Cardiac muscle cell (in vitro differentiated cells and primary cell): ENCODE measurements around the gene SRSF4. TPM values are rescaled to one million over a fixed set of nuclear protein-coding genes. Genes with fewer than 3 reads are reported as not detected.
A peak's percentile ranks its signal among the peaks of the same experiment; 100 is the strongest.

Experiments used
- DNase-seq, 2 donors: peaks; one replicate each; pipeline versions ENCODE4 v3.0.0 to v3.0.0-alpha.2; 2010 to 2017; ENCODE audit warnings: low read depth in 1 of 2, low spot score in 1 of 2
- H3K27ac ChIP-seq: fragments of 200-600 bp; sonication (generic); 2 replicates; pipeline ENCODE4 v1.5.1; 2016
- H3K27me3 ChIP-seq: fragments of 200-600 bp; sonication (generic); 2 replicates; pipeline ENCODE4 v1.6.0; 2016; ENCODE audit warnings: control low read depth
- H3K36me3 ChIP-seq: fragments of 200-600 bp; sonication (generic); 2 replicates; pipeline ENCODE4 v1.5.1; 2016; ENCODE audit warnings: control low read depth
- H3K4me1 ChIP-seq: fragments of 200-600 bp; sonication (generic); 2 replicates; pipeline ENCODE4 v1.8.1; 2017; ENCODE audit warnings: low read depth, mild to moderate bottlenecking, mixed run types
- H3K4me3 ChIP-seq: fragments of 200-600 bp; sonication (generic); 2 replicates; pipeline ENCODE4 v1.5.1; 2016; ENCODE audit warnings: mild to moderate bottlenecking
- H3K9me3 ChIP-seq: fragments of 200-600 bp; sonication (generic); 2 replicates; pipeline ENCODE4 v1.5.1; 2017; ENCODE audit warnings: low read depth, mild to moderate bottlenecking, control low read depth
- CTCF ChIP-seq: IDR thresholded peaks from 2 replicates; pipeline ENCODE4 v1.5.1; 2012; ENCODE audit warnings: low read depth, mild to moderate bottlenecking, low read length
- polyA plus RNA-seq: library from polyadenylated mRNA; unstranded; fragments of >200 nt; fragmentation: Nextera tagmentation; extraction: Ambion mirVana; gene quantifications from 2 replicates; pipeline ENCODE4 v1.2.1, GENCODE V29; 2016
- total RNA-seq: library from RNA; depleted of rRNA; stranded (reverse); fragments of >200 nt; gene quantifications from 2 replicates; pipeline ENCODE4 v1.2.3, GENCODE V29; 2016

SRSF4 gene
- total and polyA plus RNA-seq, 2 experiments from 2014 or later = 72.3 to 92.6 TPM

GRCh38 chr1:29120947-29121485 lies 60.7 kb downstream of the SRSF4 start:
- DNase-seq = peak; percentile 52 to 65
- Histone ChIP-seq H3K27me3 (peaks cover 18% of the 10 kb centered on the region), H3K9me3 (no peaks in the 10 kb centered on the region), H3K36me3 (no peaks in the 10 kb centered on the region), H3K4me1 (peaks cover 3% of the 10 kb centered on the region), H3K4me3 (no peak overlapping the region), H3K27ac (no peak overlapping the region)
- peak; percentile 66 for TF ChIP-seq CTCF

- Histone ChIP-seq H3K4me1 (peaks cover 3% of the 10 kb centered on the region), H3K4me3 (no peak overlapping the region), H3K27ac (no peak overlapping the region), H3K27me3 (peaks cover 18% of the 10 kb centered on the region), H3K36me3 (no peaks in the 10 kb centered on the region), H3K9me3 (no peaks in the 10 kb centered on the region)
- DNase-seq = no peak
- TF ChIP-seq CTCF = no peak
Measured at GRCh38 chr1:29120367-29120766, 61.3 kb downstream of the SRSF4 start.

GRCh38 chr1:29119121-29119929 lies 62.4 kb downstream of the SRSF4 start:
- Histone ChIP-seq H3K4me3 (no peak overlapping the region), H3K36me3 (no peaks in the 10 kb centered on the region), H3K27me3 (peaks cover 18% of the 10 kb centered on the region), H3K9me3 (no peaks in the 10 kb centered on the region), H3K27ac (no peak overlapping the region), H3K4me1 (peaks cover 3% of the 10 kb centered on the region)
- no peak for TF ChIP-seq CTCF
- DNase-seq = peak in 1 of 2 donors; percentile 28

- H3K27ac ChIP-seq = no peak overlapping the region
- no peak for DNase-seq
Measured at GRCh38 chr1:29117381-29117780, 64.3 kb downstream of the SRSF4 start.

GRCh38 chr1:29114654-29115053 lies 67.0 kb downstream of the SRSF4 start:
- H3K4me1 ChIP-seq = peaks cover 9% of the 10 kb centered on the region
- H3K36me3 ChIP-seq = no peaks in the 10 kb centered on the region
- H3K27ac ChIP-seq = no peak overlapping the region
- no peak overlapping the region for H3K4me3 ChIP-seq
- no peak for DNase-seq
- no peaks in the 10 kb centered on the region for H3K27me3 ChIP-seq
- H3K9me3 ChIP-seq = no peaks in the 10 kb centered on the region
- no peak for TF ChIP-seq CTCF

More at GRCh38 chr1:29117381-29117780, 64.3 kb downstream of the SRSF4 start:
- Histone ChIP-seq H3K9me3 (no peaks in the 10 kb centered on the region), H3K36me3 (no peaks in the 10 kb centered on the region), H3K27me3 (peaks cover 8% of the 10 kb centered on the region), H3K4me1 (peaks cover 9% of the 10 kb centered on the region), H3K4me3 (no peak overlapping the region)
- peak; percentile 30 for TF ChIP-seq CTCF
